Measurements from ENCODE around the gene TPSB2.

Gene TPSB2

DNA sequence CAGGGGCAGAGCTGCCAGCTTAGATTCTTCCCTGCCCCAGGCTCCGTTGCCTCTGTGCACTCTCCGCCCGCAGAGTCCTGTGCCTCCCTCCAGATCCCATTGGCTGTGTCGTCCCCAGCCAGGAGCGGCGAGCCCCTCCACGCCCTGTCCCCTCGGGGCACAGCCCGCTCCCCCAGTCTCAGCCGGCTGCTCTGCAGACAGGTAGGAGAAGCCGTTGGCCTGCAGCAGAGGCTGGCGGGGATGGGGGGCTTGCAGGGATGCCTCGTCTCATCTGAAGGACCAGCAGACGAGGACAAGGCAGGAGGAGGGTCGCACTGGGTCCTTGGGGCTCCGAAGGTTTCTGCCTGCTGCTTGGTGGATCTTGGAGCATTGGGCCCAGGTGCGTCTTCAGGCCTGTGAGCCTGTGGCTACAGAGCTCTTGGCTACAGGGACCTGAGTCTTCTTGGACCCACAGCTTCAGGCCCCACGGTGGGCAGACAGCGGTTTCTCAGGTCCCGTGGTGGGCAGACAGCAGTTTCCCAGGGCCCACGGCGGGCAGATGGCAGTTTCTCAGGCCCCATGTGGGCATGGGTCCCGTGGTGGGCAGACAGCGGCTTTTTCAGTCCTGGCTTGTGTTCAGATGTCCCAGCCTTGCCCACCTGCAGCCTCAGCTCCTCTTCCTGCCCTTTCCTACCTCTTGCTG, 10.9 kb downstream of the TPSB2 start:
- DNase-seq (ENCODE audit: low spot score): no peak

DNA sequence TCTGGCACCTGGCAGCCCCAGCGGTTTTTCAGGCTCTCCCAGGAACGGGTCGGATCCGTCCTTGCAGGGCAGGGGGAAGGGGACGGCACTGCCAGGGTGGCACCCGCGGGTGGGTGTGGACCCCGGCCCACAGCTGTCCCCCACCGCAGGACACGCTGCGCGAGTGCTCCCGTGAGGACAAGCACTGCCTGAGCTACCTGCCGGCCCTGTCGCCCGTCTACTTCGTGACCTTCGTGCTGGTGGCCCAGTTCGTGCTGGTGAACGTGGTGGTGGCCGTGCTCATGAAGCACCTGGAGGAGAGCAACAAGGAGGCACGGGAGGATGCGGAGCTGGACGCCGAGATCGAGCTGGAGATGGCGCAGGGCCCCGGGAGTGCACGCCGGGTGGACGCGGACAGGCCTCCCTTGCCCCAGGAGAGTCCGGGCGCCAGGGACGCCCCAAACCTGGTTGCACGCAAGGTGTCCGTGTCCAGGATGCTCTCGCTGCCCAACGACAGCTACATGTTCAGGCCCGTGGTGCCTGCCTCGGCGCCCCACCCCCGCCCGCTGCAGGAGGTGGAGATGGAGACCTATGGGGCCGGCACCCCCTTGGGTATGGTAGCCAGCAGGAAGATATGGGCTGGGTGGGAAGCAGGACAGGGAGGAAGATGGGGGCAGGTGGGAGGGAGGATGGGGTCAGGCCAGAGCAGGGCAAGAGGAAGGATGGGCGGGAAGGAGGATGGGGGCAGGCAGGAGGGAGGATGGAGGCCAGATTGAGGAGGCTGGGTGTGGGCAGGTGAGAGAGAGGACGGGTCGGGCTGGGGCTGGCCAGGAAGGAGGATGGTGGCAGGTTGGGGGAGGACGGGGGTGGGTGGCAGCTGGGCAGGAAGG, 11.7 kb downstream of the TPSB2 start:
- DNase-seq (ENCODE audit: low spot score): no peak

- DNase-seq (ENCODE audit: low spot score): no peak
Measured at GRCh38 chr16:1217526-1217925, 12.5 kb downstream of the TPSB2 start.

- no peak for DNase-seq (ENCODE audit: low spot score)
Measured at GRCh38 chr16:1216681-1217400, 13.1 kb downstream of the TPSB2 start.

- DNase-seq (ENCODE audit: low spot score): no peak
Measured at GRCh38 chr16:1216296-1216619, 13.7 kb downstream of the TPSB2 start.

GRCh38 chr16:1215574-1216295, 14.2 kb downstream of the TPSB2 start:
- no peak for DNase-seq (ENCODE audit: low spot score)

- DNase-seq (ENCODE audit: low spot score): no peak
Measured at GRCh38 chr16:1214719-1215118, 15.3 kb downstream of the TPSB2 start.

DNA sequence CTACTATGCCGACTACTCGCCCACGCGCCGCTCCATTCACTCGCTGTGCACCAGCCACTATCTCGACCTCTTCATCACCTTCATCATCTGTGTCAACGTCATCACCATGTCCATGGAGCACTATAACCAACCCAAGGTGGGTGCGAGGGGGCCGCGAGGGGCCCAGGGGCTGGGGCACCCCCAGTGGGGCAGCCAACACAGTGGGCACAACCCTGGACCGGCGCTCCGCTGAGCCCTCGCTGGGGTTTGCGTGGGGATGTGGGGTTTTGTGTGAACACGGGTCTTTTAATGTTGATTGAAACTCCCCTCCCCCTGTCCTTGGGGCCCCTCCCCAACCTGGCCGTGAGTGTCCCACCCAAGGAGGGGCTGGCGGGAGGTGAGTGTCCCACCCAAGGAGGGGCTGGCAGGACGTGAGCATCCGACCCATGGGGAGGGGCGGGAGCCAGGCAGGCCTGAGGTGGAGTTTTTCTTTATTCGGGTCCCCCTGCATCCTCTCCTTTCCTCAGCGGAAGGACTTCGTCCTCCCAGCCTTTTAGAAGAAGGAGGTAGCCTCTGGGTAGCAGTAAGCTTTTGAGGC, 16.1 kb downstream of the TPSB2 start:
- no peak for DNase-seq (ENCODE audit: low spot score)

DNA sequence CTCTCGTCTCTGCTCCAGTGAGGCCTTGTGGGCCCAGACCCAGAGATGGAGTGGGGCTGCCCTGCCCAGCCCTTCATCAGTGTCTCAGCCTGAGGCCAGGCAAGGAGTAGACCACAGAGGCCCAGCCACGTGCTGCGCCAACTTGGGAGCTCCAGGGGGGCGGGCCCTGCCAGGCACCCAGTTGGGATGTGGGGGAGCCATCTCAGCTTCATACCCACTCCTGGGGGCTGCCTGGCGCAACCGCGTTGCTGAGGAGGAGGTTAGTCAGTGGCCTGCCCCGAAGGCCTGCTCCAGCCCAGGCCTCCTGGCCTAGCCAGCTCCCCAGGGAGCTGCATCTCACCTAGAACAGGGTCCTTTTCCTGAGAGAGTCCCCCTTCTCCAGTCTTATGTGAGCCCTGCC, 16.8 kb downstream of the TPSB2 start:
- no peak for DNase-seq (ENCODE audit: low spot score)

GRCh38 chr16:1212616-1213194, 17.3 kb downstream of the TPSB2 start:
- no peak for DNase-seq (ENCODE audit: low spot score)

- no peak for DNase-seq (ENCODE audit: low spot score)
Measured at GRCh38 chr16:1211451-1212268, 18.3 kb downstream of the TPSB2 start.

GRCh38 chr16:1210461-1210860, 19.5 kb downstream of the TPSB2 start:
- no peak for DNase-seq (ENCODE audit: low spot score)

GRCh38 chr16:1209081-1209480, 20.9 kb downstream of the TPSB2 start:
- DNase-seq (ENCODE audit: low spot score): no peak

DNA sequence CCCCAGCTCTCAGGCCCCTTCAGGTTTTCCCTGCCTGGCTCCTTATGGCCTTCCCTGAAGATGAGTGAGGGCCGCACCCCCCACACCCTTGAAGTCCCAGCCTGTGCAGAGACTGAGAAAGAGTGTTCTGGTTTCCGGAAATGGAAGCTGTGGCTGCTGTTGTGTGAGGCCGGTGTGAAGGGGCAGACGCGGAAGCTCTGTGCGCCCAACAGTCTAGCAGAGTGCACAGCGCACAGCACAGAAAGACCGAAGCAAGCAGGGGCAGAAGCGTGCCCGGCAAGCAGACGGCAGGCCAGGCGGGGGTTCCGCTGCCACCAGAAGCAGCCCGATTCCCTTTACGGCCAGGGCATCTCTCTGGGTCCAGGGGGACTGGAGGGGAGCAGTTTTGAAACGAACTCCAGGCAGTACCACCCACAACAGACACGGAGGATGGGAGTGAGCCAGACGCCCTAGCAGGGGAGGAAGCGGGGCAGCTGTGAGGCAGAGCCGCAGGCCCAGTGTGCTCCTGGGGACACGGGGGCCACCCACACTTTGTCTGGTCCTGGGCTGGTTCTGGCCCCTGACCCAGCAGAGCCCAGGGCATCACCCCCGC, 21.6 kb downstream of the TPSB2 start:
- DNase-seq (ENCODE audit: low spot score): no peak

DNA sequence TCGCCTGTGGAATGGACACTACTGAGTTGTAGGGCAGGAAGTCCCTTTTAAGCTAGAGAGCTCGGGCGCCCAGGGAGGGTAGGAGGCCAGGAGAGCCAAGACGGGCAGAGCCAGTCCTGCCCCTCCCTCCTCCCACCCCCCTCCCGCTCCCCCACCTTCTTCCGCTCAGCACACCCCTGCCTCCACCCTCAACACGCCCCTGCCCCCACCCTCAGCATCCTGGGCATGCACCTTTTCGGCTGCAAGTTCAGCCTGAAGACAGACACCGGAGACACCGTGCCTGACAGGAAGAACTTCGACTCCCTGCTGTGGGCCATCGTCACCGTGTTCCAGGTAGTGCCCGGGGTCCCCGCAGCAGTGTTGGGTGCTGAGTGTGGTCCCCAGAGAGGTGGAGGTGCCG, 23.2 kb downstream of the TPSB2 start:
- DNase-seq (ENCODE audit: low spot score): no peak

DNA sequence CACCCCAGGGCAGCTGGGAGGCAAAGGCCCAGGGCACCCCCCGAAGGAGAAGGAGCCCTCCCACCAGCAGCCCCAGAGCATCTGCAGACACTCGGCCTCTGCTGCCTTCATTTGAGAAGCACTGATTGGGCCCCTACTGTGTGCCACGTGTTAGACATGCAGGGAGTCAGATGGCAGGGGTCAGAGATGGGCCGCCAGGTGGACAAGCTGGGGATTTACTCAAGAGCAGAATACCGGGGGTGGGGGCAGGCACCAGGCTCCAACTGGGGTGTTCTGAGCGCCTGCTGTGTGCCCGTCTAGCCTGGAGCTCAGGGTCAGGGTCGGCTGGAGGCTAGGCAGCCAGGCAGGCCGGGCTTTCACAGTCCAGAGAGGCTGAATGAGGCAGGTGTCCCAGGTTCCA, 23.7 kb downstream of the TPSB2 start:
- no peak for DNase-seq (ENCODE audit: low spot score)

DNA sequence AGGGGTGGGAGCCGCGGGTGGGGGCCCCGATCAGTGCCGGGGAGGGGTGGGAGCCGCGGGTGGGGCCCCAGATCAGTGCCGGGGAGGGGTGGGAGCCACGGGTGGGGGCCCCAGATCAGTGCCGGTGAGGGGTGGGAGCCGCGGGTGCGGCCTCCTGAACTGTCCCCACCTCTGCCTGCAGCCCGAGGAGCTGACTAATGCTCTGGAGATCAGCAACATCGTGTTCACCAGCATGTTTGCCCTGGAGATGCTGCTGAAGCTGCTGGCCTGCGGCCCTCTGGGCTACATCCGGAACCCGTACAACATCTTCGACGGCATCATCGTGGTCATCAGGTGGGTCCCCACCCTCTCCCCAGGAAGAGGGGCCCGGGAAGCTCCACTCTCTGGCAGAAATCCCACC, 25.1 kb downstream of the TPSB2 start:
- DNase-seq (ENCODE audit: low spot score): no peak

GRCh38 chr16:1202274-1202673, 27.7 kb downstream of the TPSB2 start:
- DNase-seq (ENCODE audit: low spot score): no peak

DNA sequence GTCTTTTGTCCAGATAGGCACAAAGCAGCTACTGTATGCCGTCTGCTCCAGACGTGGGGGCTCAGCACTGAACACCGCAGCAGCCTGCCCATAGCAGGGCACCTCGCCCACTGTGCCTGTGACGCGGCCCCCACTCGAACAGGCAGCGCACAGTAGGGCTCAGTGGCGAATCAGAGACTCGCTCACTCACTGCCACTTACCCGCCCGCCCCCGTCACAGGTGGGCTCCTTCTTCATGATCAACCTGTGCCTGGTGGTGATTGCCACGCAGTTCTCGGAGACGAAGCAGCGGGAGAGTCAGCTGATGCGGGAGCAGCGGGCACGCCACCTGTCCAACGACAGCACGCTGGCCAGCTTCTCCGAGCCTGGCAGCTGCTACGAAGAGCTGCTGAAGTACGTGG, 28.5 kb downstream of the TPSB2 start:
- DNase-seq (ENCODE audit: low spot score): no peak

DNA sequence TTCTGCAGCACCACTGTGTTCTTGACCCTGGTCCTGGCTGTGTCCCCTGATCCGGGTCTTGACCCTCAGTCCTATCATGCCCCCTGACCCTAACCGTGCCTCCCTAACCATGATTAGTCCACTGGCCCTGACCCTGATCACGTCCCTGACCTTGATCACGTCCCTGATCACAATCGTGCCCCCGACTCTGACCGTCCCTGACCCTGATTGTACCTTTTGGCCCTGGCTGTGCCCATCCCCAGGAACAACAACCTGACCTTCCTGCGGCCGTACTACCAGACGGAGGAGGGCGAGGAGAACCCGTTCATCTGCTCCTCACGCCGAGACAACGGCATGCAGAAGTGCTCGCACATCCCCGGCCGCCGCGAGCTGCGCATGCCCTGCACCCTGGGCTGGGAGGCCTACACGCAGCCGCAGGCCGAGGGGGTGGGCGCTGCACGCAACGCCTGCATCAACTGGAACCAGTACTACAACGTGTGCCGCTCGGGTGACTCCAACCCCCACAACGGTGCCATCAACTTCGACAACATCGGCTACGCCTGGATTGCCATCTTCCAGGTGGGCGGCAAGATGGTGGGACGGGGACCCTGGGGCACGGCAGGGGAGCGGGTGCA, 29.9 kb downstream of the TPSB2 start:
- no peak for DNase-seq (ENCODE audit: low spot score)

Measured in cerebellar cortex (tissue), 1 donor.